ENCODE results near the gene PLG. TPM values are rescaled to one million over a fixed set of nuclear protein-coding genes. Genes with fewer than 3 reads are reported as not detected.
"Not testable (repeated sequence)": the region's sequence is repeated elsewhere in the genome, so short reads cannot be mapped to it uniquely, and the experiment has no call there.

PLG gene
- total and polyA plus RNA-seq, 9 donors = 0.40 to 3.8 (median 2.8) TPM

DNA sequence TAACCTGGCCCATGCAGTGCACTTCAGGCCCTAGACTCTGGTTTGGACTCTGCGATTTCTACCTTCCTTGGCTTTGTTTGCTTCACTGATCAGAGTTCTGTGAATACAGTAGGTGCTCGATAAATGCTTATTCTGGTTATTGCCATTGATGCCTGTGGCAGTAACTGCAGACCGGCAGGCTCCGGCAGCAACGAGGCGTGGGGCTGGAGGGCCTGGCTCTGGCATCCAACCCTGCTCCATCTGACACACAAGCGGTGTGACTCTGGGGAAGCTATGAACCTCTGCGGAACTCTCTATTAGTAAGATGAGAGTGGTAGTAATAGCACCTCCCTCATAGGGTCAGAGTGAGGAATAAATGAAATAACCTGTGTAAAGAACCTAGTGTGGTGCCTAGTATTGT, 66.1 kb downstream of the PLG start:
- peaks cover 5% of the 10 kb centered on the region for H3K4me1 ChIP-seq (ENCODE audit: control insufficient read depth, insufficient read depth, low read length)
- no peaks in the 10 kb centered on the region for H3K36me3 ChIP-seq (ENCODE audit: control insufficient read depth, insufficient read depth, low read length)
- no peaks in the 10 kb centered on the region for H3K9me3 ChIP-seq (replicated peaks; ENCODE audit: control insufficient read depth, low read depth, low read length)
- 93% methylated on average over 5 of the region's 8 CpGs for WGBS (ENCODE audit: insufficient coverage)
- H3K27ac ChIP-seq (ENCODE audit: low read length) = no peak overlapping the region
- no peak overlapping the region for H3K4me3 ChIP-seq (ENCODE audit: low read length)
- peaks cover 6% of the 10 kb centered on the region for H3K27me3 ChIP-seq (ENCODE audit: control insufficient read depth, insufficient read depth, low read length)
- DNase-seq = no peak

DNA sequence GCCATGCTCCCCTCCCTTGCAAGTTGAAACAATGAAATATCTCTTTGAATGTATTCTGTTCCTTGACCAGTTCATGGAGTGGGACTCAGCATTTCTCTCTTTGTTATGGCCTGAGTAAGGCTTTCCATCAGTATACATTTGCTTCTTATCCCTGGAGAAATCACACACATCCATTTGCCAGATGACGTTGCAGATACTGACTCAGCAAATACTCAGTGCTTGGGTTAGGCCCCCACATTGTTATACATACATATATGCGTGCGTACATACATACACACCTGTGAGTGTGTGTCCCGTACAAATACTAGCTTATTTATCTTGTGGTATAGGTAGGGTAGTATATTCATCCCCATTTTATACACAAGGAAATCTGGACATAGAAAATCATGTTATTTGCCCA, 72.4 kb downstream of the PLG start:
- Histone ChIP-seq H3K4me1 (ENCODE audit: control insufficient read depth, insufficient read depth, low read length) (no peaks in the 10 kb centered on the region), H3K27ac (ENCODE audit: low read length) (no peak overlapping the region), H3K36me3 (ENCODE audit: control insufficient read depth, insufficient read depth, low read length) (no peaks in the 10 kb centered on the region), H3K27me3 (ENCODE audit: control insufficient read depth, insufficient read depth, low read length) (no peaks in the 10 kb centered on the region), H3K9me3 (replicated peaks; ENCODE audit: control insufficient read depth, low read depth, low read length) (no peaks in the 10 kb centered on the region), H3K4me3 (ENCODE audit: low read length) (no peak overlapping the region)
- no peak for DNase-seq
- no CpG with 5 or more reads among the region's 4 CpGs for WGBS (ENCODE audit: insufficient coverage)

DNA sequence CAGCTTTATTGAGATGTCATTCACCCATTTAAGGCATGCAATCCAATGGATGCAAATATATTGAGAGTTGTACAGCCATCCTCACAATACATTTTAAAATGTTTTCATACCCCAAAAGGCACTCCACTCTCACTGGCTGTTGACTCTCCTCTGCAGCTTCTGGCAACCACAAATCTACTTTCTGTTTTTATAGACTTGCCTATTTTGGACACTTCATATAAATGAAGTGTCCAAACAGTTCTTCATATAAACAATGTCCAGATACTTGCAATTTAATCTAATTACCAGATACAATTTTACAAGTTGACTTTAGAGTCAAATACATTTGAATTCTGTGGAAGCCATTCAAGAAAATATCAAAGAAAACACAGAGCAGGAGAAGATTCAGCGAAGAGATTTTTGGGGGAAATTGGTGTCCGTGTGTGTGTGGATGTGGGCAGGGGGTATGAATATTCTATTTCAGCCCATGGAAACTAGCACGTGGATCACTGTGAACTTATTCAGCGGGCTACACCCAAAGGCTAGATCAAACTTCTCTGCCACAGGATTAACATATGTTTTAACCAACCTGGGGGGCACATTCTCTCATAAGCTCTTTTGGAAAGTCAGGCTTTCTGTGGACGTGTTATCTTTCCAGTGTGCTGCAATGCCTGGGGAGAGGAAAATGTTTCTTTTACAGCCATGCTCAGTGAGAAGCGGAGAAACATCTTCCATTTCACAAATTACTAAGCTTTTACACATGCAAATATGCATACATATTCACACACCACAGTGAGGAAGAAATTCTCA, 73.9 kb downstream of the PLG start:
- Histone ChIP-seq H3K4me3 (ENCODE audit: low read length) (no peak overlapping the region), H3K27ac (ENCODE audit: low read length) (no peak overlapping the region), H3K27me3 (ENCODE audit: control insufficient read depth, insufficient read depth, low read length) (no peaks in the 10 kb centered on the region), H3K4me1 (ENCODE audit: control insufficient read depth, insufficient read depth, low read length) (no peaks in the 10 kb centered on the region), H3K36me3 (ENCODE audit: control insufficient read depth, insufficient read depth, low read length) (no peaks in the 10 kb centered on the region), H3K9me3 (replicated peaks; ENCODE audit: control insufficient read depth, low read depth, low read length) (no peaks in the 10 kb centered on the region)
- DNase-seq = no peak
- WGBS (ENCODE audit: insufficient coverage) = no CpG with 5 or more reads among the region's 6 CpGs

DNA sequence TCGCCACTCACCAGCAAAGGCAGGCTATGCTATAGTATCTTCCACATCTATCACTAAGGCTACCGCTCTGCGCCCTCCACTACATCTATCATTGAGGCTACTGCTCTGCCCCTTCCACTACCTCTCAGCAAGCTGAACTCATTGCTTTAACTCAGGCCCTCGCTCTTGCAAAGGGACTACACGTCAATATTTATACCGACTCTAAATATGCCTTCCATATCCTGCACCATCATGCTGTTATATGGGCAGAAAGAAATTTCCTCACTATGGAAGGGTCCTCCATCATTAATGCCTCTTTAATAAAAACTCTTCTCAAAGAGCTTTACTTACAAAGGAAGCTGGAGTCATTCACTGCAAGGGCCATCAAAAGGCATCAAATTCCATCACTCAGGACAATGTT, 77.1 kb downstream of the PLG start:
- 91% methylated on average over 6 of the region's 6 CpGs for WGBS (ENCODE audit: insufficient coverage)
- not testable (repeated sequence) for DNase-seq; H3K36me3 ChIP-seq (ENCODE audit: control insufficient read depth, insufficient read depth, low read length); H3K27me3 ChIP-seq (ENCODE audit: control insufficient read depth, insufficient read depth, low read length); H3K27ac ChIP-seq (ENCODE audit: low read length); H3K4me1 ChIP-seq (ENCODE audit: control insufficient read depth, insufficient read depth, low read length); H3K9me3 ChIP-seq (replicated peaks; ENCODE audit: control insufficient read depth, low read depth, low read length); H3K4me3 ChIP-seq (ENCODE audit: low read length)

DNA sequence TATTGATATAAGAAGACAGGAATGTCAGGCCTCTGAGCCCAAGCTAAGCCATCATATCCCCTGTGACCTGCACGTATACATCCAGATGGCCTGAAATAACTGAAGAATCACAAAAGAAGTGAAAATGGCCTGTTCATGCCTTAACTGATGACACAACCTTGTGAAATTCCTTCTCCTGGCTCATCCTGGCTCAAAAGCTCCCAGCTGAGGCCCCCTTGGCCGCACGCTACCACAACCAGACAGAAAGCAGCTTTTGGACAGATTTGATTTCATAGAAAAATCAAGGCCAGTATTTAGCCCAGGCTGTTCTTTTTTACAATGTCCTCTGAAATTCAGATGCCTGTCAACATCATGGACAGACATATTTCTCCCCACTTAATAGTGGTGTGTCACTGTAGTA, 78.6 kb downstream of the PLG start:
- WGBS (ENCODE audit: insufficient coverage) = 67% methylated on average over 3 of the region's 3 CpGs
- H3K27ac ChIP-seq (ENCODE audit: low read length); H3K27me3 ChIP-seq (ENCODE audit: control insufficient read depth, insufficient read depth, low read length); H3K36me3 ChIP-seq (ENCODE audit: control insufficient read depth, insufficient read depth, low read length); H3K4me3 ChIP-seq (ENCODE audit: low read length); H3K9me3 ChIP-seq (replicated peaks; ENCODE audit: control insufficient read depth, low read depth, low read length); DNase-seq; H3K4me1 ChIP-seq (ENCODE audit: control insufficient read depth, insufficient read depth, low read length): not testable (repeated sequence)

DNA sequence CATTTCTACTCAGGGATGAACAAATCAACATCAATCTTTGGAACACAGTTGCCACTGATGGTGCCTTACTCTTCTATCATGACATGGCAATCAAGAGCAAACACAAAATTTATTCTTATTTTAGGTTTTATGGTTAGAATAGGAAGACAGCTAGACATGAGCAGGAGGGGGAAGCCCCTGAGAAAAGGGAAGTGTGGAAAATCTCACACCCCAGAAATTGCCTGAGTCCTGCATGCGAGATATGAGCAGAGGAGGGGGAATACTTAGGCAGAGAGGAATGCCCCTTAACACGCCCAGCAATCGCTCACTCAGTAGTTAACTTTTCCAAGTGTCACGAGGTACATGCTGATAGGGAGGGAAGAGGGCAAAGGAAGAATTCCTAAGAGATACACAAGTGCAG, 79.3 kb downstream of the PLG start:
- Histone ChIP-seq H3K9me3 (replicated peaks; ENCODE audit: control insufficient read depth, low read depth, low read length) (no peaks in the 10 kb centered on the region), H3K4me3 (ENCODE audit: low read length) (no peak overlapping the region), H3K27me3 (ENCODE audit: control insufficient read depth, insufficient read depth, low read length) (no peaks in the 10 kb centered on the region), H3K4me1 (ENCODE audit: control insufficient read depth, insufficient read depth, low read length) (no peaks in the 10 kb centered on the region), H3K36me3 (ENCODE audit: control insufficient read depth, insufficient read depth, low read length) (no peaks in the 10 kb centered on the region), H3K27ac (ENCODE audit: low read length) (no peak overlapping the region)
- 85% methylated on average over 3 of the region's 4 CpGs for WGBS (ENCODE audit: insufficient coverage)
- no peak for DNase-seq

DNA sequence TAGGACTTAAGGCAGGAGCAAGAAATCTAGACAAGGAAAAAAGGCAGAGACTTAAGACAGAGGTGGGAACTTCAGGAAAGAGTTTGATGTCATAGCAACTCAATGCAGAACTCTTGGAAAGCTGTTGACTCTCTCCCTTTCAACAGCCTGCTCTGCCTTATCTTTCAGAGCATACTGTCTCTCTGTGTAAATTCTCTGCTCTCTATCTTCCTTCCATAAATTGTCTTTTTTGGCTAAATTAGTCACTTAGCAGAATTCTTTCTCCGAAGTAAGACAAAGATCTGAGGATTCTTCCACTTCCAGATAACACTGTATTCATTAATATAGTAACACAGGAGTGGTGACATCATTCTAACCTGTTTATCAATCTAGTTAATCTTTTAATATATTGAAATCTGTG, 80.2 kb downstream of the PLG start:
- Histone ChIP-seq H3K4me1 (ENCODE audit: control insufficient read depth, insufficient read depth, low read length) (no peaks in the 10 kb centered on the region), H3K27ac (ENCODE audit: low read length) (no peak overlapping the region), H3K36me3 (ENCODE audit: control insufficient read depth, insufficient read depth, low read length) (no peaks in the 10 kb centered on the region), H3K4me3 (ENCODE audit: low read length) (no peak overlapping the region), H3K27me3 (ENCODE audit: control insufficient read depth, insufficient read depth, low read length) (no peaks in the 10 kb centered on the region), H3K9me3 (replicated peaks; ENCODE audit: control insufficient read depth, low read depth, low read length) (no peaks in the 10 kb centered on the region)
- DNase-seq = no peak
- WGBS (ENCODE audit: insufficient coverage) = no CpG with 5 or more reads among the region's 1 CpG

DNA sequence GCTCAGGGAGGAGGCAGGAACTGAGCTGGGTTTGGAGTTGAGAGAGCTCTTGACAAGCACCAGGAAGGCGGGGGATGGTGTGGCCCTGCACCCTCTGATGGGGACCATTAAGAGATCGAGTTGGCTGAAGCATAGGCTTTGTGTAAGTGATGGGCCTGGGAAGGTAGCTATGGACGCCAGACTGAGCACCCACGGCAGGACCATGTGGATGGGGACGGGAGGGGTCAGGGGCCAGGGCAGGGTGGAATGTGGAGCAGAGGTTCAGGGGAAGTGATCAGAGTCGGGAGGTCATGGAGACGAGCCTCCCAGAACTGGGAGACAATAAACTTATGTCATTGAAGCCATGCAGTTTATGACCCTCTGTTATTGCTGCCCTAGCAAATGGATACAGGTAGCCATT, 81.7 kb downstream of the PLG start:
- Histone ChIP-seq H3K9me3 (replicated peaks; ENCODE audit: control insufficient read depth, low read depth, low read length) (no peaks in the 10 kb centered on the region), H3K4me1 (ENCODE audit: control insufficient read depth, insufficient read depth, low read length) (no peaks in the 10 kb centered on the region), H3K36me3 (ENCODE audit: control insufficient read depth, insufficient read depth, low read length) (no peaks in the 10 kb centered on the region), H3K27me3 (ENCODE audit: control insufficient read depth, insufficient read depth, low read length) (no peaks in the 10 kb centered on the region), H3K4me3 (ENCODE audit: low read length) (no peak overlapping the region), H3K27ac (ENCODE audit: low read length) (no peak overlapping the region)
- 55% methylated on average over 7 of the region's 7 CpGs for WGBS (ENCODE audit: insufficient coverage)
- DNase-seq = no peak

DNA sequence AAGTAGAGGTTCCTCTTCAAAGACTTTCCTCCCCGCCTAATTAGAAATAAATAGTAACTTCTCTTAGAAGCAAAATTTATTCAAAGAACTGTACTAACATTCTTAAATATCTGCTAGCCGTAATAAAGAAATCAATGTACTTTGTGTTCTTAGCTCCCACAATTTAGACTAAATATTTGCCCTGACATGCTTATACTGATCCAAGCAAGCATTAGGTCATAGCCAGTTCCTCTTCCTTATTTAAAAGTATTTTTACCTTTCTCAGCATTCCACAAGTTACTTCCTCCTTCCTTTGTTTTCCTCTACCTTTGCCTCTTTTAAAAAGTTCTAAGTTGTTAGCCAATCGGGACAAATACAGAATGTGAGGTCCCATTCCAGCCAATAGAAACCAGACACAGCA, 86.1 kb downstream of the PLG start:
- H3K4me1 ChIP-seq (ENCODE audit: control insufficient read depth, insufficient read depth, low read length); H3K27ac ChIP-seq (ENCODE audit: low read length); H3K4me3 ChIP-seq (ENCODE audit: low read length); H3K36me3 ChIP-seq (ENCODE audit: control insufficient read depth, insufficient read depth, low read length); H3K27me3 ChIP-seq (ENCODE audit: control insufficient read depth, insufficient read depth, low read length); DNase-seq; H3K9me3 ChIP-seq (replicated peaks; ENCODE audit: control insufficient read depth, low read depth, low read length): not testable (repeated sequence)
- WGBS (ENCODE audit: insufficient coverage) = no CpG with 5 or more reads among the region's 3 CpGs

DNA sequence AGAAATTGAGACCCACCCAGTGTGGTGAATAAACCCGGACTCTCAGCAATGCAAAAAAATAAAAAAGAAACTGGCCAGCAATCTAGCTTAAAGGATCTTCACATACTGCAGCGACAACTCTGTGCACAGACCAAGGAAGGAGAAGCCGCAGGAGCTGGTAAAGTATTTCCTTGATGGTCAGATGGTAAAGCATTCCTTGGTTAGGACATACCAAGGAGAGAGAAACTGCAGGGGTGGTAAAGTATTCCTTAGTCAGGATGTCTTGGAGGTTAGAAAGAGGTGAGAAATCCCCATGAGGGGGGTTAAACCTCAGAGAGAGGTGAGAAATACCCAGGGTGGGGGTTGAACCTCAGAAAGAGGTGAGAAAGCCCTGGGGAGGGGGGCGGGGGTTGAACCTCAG, 86.8 kb downstream of the PLG start:
- Histone ChIP-seq H3K27ac (ENCODE audit: low read length) (no peak overlapping the region), H3K9me3 (replicated peaks; ENCODE audit: control insufficient read depth, low read depth, low read length) (no peaks in the 10 kb centered on the region), H3K36me3 (ENCODE audit: control insufficient read depth, insufficient read depth, low read length) (no peaks in the 10 kb centered on the region), H3K4me1 (ENCODE audit: control insufficient read depth, insufficient read depth, low read length) (no peaks in the 10 kb centered on the region), H3K27me3 (ENCODE audit: control insufficient read depth, insufficient read depth, low read length) (no peaks in the 10 kb centered on the region), H3K4me3 (ENCODE audit: low read length) (no peak overlapping the region)
- 50% methylated on average over 2 of the region's 4 CpGs for WGBS (ENCODE audit: insufficient coverage)
- no peak for DNase-seq

Measured in muscle of leg (tissue), 11 donors.